Liver (tissue), 9 donors: ENCODE data around the gene CD109. TPM values are rescaled to one million over a fixed set of nuclear protein-coding genes. Genes with fewer than 3 reads are reported as not detected.

Experiments
- DNase-seq: peaks from one replicate; pipeline ENCODE4 v3.0.0-alpha.2; 2017; ENCODE audit warnings: low spot score
- H3K27ac ChIP-seq, 2 donors: one replicate each; pipeline ENCODE4 v1.7.0; 2013; ENCODE audit warnings: inconsistent platforms in 2 of 2, low read length in 2 of 2, control low read depth in 1 of 2, low read depth in 1 of 2, mild to moderate bottlenecking in 1 of 2
- H3K27me3 ChIP-seq, 4 donors: one replicate each; pipeline versions ENCODE4 v1.6.1 to v1.7.0; 2013; ENCODE audit warnings: low read length in 3 of 4, inconsistent platforms in 1 of 4, mild to moderate bottlenecking in 1 of 4, moderate library complexity in 1 of 4; ENCODE audit not compliant: control insufficient read depth in 4 of 4, insufficient read depth in 4 of 4
- H3K36me3 ChIP-seq, 4 donors: one replicate each; pipeline versions ENCODE4 v1.6.1 to v1.7.0; 2013; ENCODE audit warnings: low read length in 3 of 4, mild to moderate bottlenecking in 3 of 4, low read depth in 1 of 4, moderate library complexity in 1 of 4; ENCODE audit not compliant: control insufficient read depth in 4 of 4, insufficient read depth in 3 of 4
- H3K4me1 ChIP-seq, 4 donors: one replicate each; pipeline versions ENCODE4 v1.6.1 to v1.7.0; 2013; ENCODE audit warnings: low read length in 3 of 4, mild to moderate bottlenecking in 3 of 4, moderate library complexity in 1 of 4; ENCODE audit not compliant: control insufficient read depth in 4 of 4, insufficient read depth in 4 of 4
- H3K4me3 ChIP-seq, 3 donors: one replicate each; pipeline versions ENCODE4 v1.6.1 to v1.7.0; 2013; ENCODE audit warnings: low read length in 3 of 3, control low read depth in 1 of 3, low read depth in 1 of 3, mild to moderate bottlenecking in 1 of 3
- H3K9ac ChIP-seq, 2 donors: one replicate each; pipeline ENCODE4 v1.7.0; 2013; ENCODE audit warnings: low read length in 2 of 2, mild to moderate bottlenecking in 2 of 2, moderate library complexity in 2 of 2, control low read depth in 1 of 2, low read depth in 1 of 2
- H3K9me3 ChIP-seq, 4 donors: one replicate each; pipeline versions ENCODE4 v1.6.1 to v1.7.0; 2013; ENCODE audit warnings: low read length in 3 of 4; ENCODE audit not compliant: control insufficient read depth in 4 of 4
- EGR1 ChIP-seq, 2 donors: IDR thresholded peaks; 2 replicates each; pipeline ENCODE4 v1.6.1; 2016 to 2018; ENCODE audit warnings: antibody characterized with exemption in 2 of 2, low read depth in 2 of 2
- FOXA1 ChIP-seq: IDR thresholded peaks from 2 replicates; pipeline ENCODE4 v1.6.1; 2016; ENCODE audit warnings: antibody characterized with exemption
- FOXA2 ChIP-seq: IDR thresholded peaks from 2 replicates; pipeline ENCODE4 v1.6.1; 2016; ENCODE audit warnings: antibody characterized with exemption
- GABPA ChIP-seq, 2 donors: IDR thresholded peaks in 1 of 2; conservative IDR thresholded peaks in 1 of 2; 2 replicates each; pipeline ENCODE4 v1.6.1; 2016; ENCODE audit warnings: antibody characterized with exemption in 2 of 2, mild to moderate bottlenecking in 1 of 2, moderate library complexity in 1 of 2
- HNF4A ChIP-seq, 2 donors: conservative IDR thresholded peaks; 2 replicates each; pipeline ENCODE4 v1.6.1; 2016; ENCODE audit warnings: antibody characterized with exemption in 2 of 2, mild to moderate bottlenecking in 2 of 2
- HNF4G ChIP-seq: IDR thresholded peaks from 2 replicates; pipeline ENCODE4 v1.6.1; 2016; ENCODE audit warnings: antibody characterized with exemption
- JUND ChIP-seq, 2 donors: IDR thresholded peaks; 2 replicates each; pipeline ENCODE4 v1.6.1; 2016; ENCODE audit warnings: antibody characterized with exemption in 2 of 2
- NR2F2 ChIP-seq: IDR thresholded peaks from 2 replicates; pipeline ENCODE4 v1.6.1; 2016; ENCODE audit warnings: antibody characterized with exemption
- RAD21 ChIP-seq, 2 donors: IDR thresholded peaks; 2 replicates each; pipeline ENCODE4 v1.6.1; 2016; ENCODE audit warnings: antibody characterized with exemption in 2 of 2, mild to moderate bottlenecking in 2 of 2
- RXRA ChIP-seq, 2 donors: IDR thresholded peaks; 2 replicates each; pipeline ENCODE4 v1.6.1; 2017 to 2018; ENCODE audit warnings: antibody characterized with exemption in 2 of 2, mild to moderate bottlenecking in 1 of 2
- SP1 ChIP-seq: IDR thresholded peaks from 2 replicates; pipeline ENCODE4 v1.6.1; 2018; ENCODE audit warnings: antibody characterized with exemption, mild to moderate bottlenecking
- TAF1 ChIP-seq: conservative IDR thresholded peaks from 2 replicates; pipeline ENCODE4 v1.6.1; 2016; ENCODE audit warnings: antibody characterized with exemption, mild to moderate bottlenecking
- YY1 ChIP-seq: IDR thresholded peaks from 2 replicates; pipeline ENCODE4 v1.6.1; 2016; ENCODE audit warnings: antibody characterized with exemption, mild to moderate bottlenecking
- WGBS: extraction: QIAGEN DNeasy Blood & Tissue Kit; methylation state at CpG from one replicate; pipeline ENCODE4 v1.1.7; 2013; 5-methylcytosine and 5-hydroxymethylcytosine counted together
- polyA plus RNA-seq, 2 donors: library from polyadenylated mRNA; stranded (reverse) in 1 of 2; unstranded in 1 of 2; fragments of 200-250 nt in 1 of 2; fragments of >200 nt in 1 of 2; fragmentation: Nextera tagmentation in 1 of 2; extraction: Ambion mirVana in 1 of 2; gene quantifications; one replicate each; pipeline versions ENCODE4 v1.2.1 to v1.2.3, GENCODE V29; 2013 to 2015
- total RNA-seq, 2 donors: library from RNA; depleted of rRNA; stranded (reverse); fragments of >200 nt; gene quantifications; one replicate each; pipeline ENCODE4 v1.2.3, GENCODE V29; 2014
- TF ChIP-seq, protein P1 (sequence below): IDR thresholded peaks from 2 replicates; pipeline ENCODE4 v1.6.1; 2016; ENCODE audit warnings: antibody characterized with exemption
- TF ChIP-seq, protein P2 (sequence below): IDR thresholded peaks from 2 replicates; pipeline ENCODE4 v1.6.1; 2016; ENCODE audit warnings: antibody characterized with exemption, mild to moderate bottlenecking
- TF ChIP-seq, protein P3 (sequence below): fragments of 150-350 bp; IDR thresholded peaks from 2 replicates; pipeline ENCODE4 v1.5.1; 2017; ENCODE audit warnings: improper control_type of control experiment, low read depth, low read length; ENCODE audit not compliant: missing input control
- TF ChIP-seq, protein P4 (sequence below): IDR thresholded peaks from 2 replicates; pipeline ENCODE4 v1.6.1; 2016; ENCODE audit warnings: antibody characterized with exemption
- donor health status: healthy.
- donor health status: healthy.
- donor health status: healthy.
- donor health status: healthy.
- donor health status: healthy.

Gene CD109
- total and polyA plus RNA-seq, 4 donors = 0.18 to 2.0 (median 0.32) TPM

DNA sequence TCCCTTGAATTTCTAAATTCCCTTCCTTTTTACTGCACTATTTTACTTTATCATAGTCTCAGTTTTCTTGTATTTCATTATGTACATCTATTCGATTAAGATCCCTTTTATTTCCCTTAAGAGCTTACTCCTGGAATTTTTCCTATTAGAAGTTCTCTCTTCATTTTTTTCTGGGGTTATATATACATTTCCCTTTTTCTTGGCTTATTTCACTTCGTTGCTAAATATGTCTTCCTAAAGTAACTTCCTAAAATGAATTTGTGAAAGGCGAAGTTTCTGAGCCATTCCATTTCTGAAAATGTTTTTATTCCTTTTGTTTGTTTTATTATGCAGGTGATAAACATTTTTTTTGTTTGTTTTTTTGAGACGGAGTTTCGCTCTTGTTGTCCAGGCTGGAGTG lies 5.9 kb upstream of the CD109 start:
- Histone ChIP-seq H3K4me3 (no peak overlapping the region), H3K4me1 (no peaks in the 10 kb centered on the region), H3K9ac (no peak overlapping the region), H3K27ac (no peak overlapping the region), H3K36me3 (no peaks in the 10 kb centered on the region), H3K27me3 (peaks cover 0 to 6% (median under 1%) of the 10 kb centered on the region in 4 donors), H3K9me3 (no peaks in the 10 kb centered on the region)
- DNase-seq = no peak
- no peak for TF ChIP-seq RXRA (IDR thresholded peaks at IDR 0.05)
- TF ChIP-seq FOXA2 = no peak
- TF ChIP-seq, protein P1, sequence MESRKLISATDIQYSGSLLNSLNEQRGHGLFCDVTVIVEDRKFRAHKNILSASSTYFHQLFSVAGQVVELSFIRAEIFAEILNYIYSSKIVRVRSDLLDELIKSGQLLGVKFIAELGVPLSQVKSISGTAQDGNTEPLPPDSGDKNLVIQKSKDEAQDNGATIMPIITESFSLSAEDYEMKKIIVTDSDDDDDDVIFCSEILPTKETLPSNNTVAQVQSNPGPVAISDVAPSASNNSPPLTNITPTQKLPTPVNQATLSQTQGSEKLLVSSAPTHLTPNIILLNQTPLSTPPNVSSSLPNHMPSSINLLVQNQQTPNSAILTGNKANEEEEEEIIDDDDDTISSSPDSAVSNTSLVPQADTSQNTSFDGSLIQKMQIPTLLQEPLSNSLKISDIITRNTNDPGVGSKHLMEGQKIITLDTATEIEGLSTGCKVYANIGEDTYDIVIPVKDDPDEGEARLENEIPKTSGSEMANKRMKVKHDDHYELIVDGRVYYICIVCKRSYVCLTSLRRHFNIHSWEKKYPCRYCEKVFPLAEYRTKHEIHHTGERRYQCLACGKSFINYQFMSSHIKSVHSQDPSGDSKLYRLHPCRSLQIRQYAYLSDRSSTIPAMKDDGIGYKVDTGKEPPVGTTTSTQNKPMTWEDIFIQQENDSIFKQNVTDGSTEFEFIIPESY = no peak
- no peak for TF ChIP-seq HNF4A (conservative IDR thresholded peaks at IDR 0.05)
- TF ChIP-seq FOXA1 = no peak
- TF ChIP-seq JUND (IDR thresholded peaks at IDR 0.05) = no peak
- no peak for TF ChIP-seq HNF4G
- no peak for TF ChIP-seq YY1
- TF ChIP-seq, protein P2, sequence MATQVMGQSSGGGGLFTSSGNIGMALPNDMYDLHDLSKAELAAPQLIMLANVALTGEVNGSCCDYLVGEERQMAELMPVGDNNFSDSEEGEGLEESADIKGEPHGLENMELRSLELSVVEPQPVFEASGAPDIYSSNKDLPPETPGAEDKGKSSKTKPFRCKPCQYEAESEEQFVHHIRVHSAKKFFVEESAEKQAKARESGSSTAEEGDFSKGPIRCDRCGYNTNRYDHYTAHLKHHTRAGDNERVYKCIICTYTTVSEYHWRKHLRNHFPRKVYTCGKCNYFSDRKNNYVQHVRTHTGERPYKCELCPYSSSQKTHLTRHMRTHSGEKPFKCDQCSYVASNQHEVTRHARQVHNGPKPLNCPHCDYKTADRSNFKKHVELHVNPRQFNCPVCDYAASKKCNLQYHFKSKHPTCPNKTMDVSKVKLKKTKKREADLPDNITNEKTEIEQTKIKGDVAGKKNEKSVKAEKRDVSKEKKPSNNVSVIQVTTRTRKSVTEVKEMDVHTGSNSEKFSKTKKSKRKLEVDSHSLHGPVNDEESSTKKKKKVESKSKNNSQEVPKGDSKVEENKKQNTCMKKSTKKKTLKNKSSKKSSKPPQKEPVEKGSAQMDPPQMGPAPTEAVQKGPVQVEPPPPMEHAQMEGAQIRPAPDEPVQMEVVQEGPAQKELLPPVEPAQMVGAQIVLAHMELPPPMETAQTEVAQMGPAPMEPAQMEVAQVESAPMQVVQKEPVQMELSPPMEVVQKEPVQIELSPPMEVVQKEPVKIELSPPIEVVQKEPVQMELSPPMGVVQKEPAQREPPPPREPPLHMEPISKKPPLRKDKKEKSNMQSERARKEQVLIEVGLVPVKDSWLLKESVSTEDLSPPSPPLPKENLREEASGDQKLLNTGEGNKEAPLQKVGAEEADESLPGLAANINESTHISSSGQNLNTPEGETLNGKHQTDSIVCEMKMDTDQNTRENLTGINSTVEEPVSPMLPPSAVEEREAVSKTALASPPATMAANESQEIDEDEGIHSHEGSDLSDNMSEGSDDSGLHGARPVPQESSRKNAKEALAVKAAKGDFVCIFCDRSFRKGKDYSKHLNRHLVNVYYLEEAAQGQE = no peak
- no peak for TF ChIP-seq RAD21 (IDR thresholded peaks at IDR 0.05)
- no peak for TF ChIP-seq GABPA (IDR thresholded peaks at IDR 0.05 in 1 of 2, conservative IDR thresholded peaks at IDR 0.05 in 1 of 2)
- TF ChIP-seq, protein P3, sequence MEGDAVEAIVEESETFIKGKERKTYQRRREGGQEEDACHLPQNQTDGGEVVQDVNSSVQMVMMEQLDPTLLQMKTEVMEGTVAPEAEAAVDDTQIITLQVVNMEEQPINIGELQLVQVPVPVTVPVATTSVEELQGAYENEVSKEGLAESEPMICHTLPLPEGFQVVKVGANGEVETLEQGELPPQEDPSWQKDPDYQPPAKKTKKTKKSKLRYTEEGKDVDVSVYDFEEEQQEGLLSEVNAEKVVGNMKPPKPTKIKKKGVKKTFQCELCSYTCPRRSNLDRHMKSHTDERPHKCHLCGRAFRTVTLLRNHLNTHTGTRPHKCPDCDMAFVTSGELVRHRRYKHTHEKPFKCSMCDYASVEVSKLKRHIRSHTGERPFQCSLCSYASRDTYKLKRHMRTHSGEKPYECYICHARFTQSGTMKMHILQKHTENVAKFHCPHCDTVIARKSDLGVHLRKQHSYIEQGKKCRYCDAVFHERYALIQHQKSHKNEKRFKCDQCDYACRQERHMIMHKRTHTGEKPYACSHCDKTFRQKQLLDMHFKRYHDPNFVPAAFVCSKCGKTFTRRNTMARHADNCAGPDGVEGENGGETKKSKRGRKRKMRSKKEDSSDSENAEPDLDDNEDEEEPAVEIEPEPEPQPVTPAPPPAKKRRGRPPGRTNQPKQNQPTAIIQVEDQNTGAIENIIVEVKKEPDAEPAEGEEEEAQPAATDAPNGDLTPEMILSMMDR = no peak
- no peak for TF ChIP-seq SP1
- no peak for TF ChIP-seq EGR1 (IDR thresholded peaks at IDR 0.05; ENCODE audit: low read depth in 2 of 2)
- TF ChIP-seq TAF1 = no peak
- WGBS = 81% methylated on average over 5 of the region's 5 CpGs

DNA sequence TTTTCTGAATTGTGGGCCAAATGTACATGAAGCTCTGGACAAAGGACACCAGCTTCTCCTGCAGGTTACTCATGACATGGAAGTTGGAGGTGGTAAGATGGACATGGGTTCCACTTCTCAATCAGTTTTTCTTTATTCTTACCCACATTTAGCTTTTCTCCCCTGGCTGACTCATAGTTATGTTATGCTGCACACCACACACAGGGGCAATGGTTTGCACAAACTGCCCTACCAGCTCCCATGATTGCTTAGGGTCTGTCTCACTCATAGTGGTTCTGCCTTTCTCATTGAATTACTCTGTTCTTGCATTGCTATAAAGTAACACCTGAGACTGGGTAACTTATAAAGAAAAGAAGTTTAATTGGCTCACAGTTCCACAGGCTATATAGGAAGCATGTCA lies 4.5 kb upstream of the CD109 start:
- H3K27me3 ChIP-seq = peaks cover 0 to 6% (median 2%) of the 10 kb centered on the region in 4 donors
- H3K9ac ChIP-seq = no peak overlapping the region
- H3K9me3 ChIP-seq = no peaks in the 10 kb centered on the region
- H3K27ac ChIP-seq = no peak overlapping the region
- H3K36me3 ChIP-seq = no peaks in the 10 kb centered on the region
- DNase-seq = no peak
- H3K4me3 ChIP-seq = no peak overlapping the region
- H3K4me1 ChIP-seq = peaks cover 2 to 10% (median 3%) of the 10 kb centered on the region in 4 donors
- TF ChIP-seq EGR1 (IDR thresholded peaks at IDR 0.05; ENCODE audit: low read depth in 2 of 2) (no peak), TAF1 (no peak), FOXA1 (no peak), RAD21 (IDR thresholded peaks at IDR 0.05) (no peak), JUND (IDR thresholded peaks at IDR 0.05) (no peak), HNF4G (no peak), FOXA2 (no peak), NR2F2 (no peak), HNF4A (conservative IDR thresholded peaks at IDR 0.05) (no peak), GABPA (IDR thresholded peaks at IDR 0.05 in 1 of 2, conservative IDR thresholded peaks at IDR 0.05 in 1 of 2) (no peak)
- TF ChIP-seq, protein P3 = no peak
- TF ChIP-seq, protein P4, sequence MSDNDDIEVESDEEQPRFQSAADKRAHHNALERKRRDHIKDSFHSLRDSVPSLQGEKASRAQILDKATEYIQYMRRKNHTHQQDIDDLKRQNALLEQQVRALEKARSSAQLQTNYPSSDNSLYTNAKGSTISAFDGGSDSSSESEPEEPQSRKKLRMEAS = no peak
- TF ChIP-seq, protein P1 = no peak
